Astrocyte of the spinal cord (primary cell): ENCODE results near the gene MACC1.

Source experiments
- DNase-seq: peaks from one replicate; pipeline ENCODE4 v3.0.0; 2011; ENCODE audit warnings: low read depth, low spot score
- H3K4me3 ChIP-seq: 2 replicates; pipeline ENCODE4 v1.5.1; 2011; ENCODE audit warnings: low read depth, mild to moderate bottlenecking, low read length, moderate library complexity
- CTCF ChIP-seq: IDR thresholded peaks from 2 replicates; pipeline ENCODE4 v1.5.1; 2012; ENCODE audit warnings: low read depth, mild to moderate bottlenecking, low read length, inconsistent platforms
- in situ Hi-C: cut with HindIII; loops from 2 replicates; pipeline ENCODE4 v1.10.0; 2017; ENCODE audit warnings: low sequenced_read_pairs

Gene MACC1

GRCh38 chr7:20200971-20201370 lies 16.2 kb downstream of the MACC1 start:
- no peak for TF ChIP-seq CTCF
- in situ Hi-C loops: no loop called here
- no peak overlapping the region for H3K4me3 ChIP-seq
- DNase-seq: no peak

GRCh38 chr7:20200361-20200760 lies 16.8 kb downstream of the MACC1 start:
- TF ChIP-seq CTCF: no peak
- H3K4me3 ChIP-seq: no peak overlapping the region
- in situ Hi-C loops: no loop called here
- no peak for DNase-seq

GRCh38 chr7:20199015-20199737 lies 18.0 kb downstream of the MACC1 start:
- in situ Hi-C loops: no loop called here
- peak; percentile 69 for DNase-seq
- no peak for TF ChIP-seq CTCF
- no peak overlapping the region for H3K4me3 ChIP-seq

DNA sequence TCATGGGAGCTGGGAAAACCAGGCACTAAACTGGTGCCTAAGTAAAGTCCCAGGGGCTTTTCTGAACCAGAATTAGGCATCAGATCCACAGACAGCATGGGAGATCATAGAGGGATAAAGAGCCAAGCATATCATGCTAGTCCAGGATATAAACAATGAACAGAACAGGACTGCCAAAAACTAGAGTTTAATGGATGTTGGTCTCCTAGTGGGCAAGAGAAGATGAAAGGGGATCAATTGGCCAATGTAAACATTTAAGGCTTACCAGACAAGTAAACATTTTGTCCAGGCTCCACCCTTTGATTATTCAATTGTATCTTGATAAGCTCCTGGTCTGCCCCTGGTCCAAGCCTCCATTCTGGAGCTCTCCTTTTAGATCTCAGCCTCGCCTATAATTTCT lies 18.9 kb downstream of the MACC1 start:
- in situ Hi-C loops: no loop called here
- no peak overlapping the region for H3K4me3 ChIP-seq
- no peak for DNase-seq
- TF ChIP-seq CTCF: no peak

- H3K4me3 ChIP-seq: no peak overlapping the region
- TF ChIP-seq CTCF: peak; percentile 34
Observed at GRCh38 chr7:20197837-20198236, 19.3 kb downstream of the MACC1 start.

DNA sequence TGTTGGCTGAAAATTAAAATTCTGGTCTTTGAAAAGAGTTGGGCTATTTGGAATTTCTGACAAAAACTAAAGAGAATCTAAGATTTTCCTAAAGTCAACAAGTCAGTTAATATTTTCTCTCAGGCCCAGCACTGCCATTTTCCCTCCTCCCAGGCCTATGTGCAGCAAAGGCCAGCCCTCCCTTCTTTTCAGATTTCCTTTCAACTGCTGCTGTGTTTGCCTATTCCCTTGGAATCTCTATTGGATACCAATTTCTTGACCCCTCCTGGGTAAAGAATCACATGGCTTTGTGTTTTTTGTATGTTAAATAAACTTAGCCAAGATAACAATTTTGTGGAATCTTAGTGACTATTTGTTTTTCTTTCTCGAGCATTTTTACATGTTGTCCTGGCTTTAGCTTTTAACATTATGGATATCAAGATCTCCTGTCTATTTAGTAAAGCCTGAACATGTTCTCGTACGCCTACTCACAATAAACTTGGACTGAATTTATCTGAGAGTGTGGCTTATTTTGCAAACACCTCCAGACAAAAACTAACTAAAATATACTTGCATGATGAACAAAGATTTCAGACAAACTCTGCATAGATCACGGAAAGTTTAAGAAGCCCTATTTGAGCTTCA lies 19.9 kb downstream of the MACC1 start:
- H3K4me3 ChIP-seq: no peak overlapping the region
- in situ Hi-C loops: no loop called here
- no peak for TF ChIP-seq CTCF
- DNase-seq: peak; percentile 38

More at GRCh38 chr7:20197837-20198236, 19.3 kb downstream of the MACC1 start:
- DNase-seq: no peak
- in situ Hi-C loops: no loop called here
